Kidney epithelial cell (primary cell): ENCODE data around the gene OR8I2. TPM values are rescaled to one million over a fixed set of nuclear protein-coding genes. Genes with fewer than 3 reads are reported as not detected.
"Not testable (repeated sequence)": the region's sequence is repeated elsewhere in the genome, so short reads cannot be mapped to it uniquely, and the experiment has no call there.

Experiments used
- DNase-seq: peaks from one replicate; pipeline ENCODE4 v3.0.0-alpha.2; 2010; ENCODE audit warnings: low read depth
- H3K27me3 ChIP-seq: 2 replicates; pipeline ENCODE4 v1.6.0; 2011; ENCODE audit warnings: low read length; ENCODE audit not compliant: control insufficient read depth, insufficient read depth
- H3K36me3 ChIP-seq: 2 replicates; pipeline ENCODE4 v1.5.1; 2011; ENCODE audit warnings: low read length; ENCODE audit not compliant: control insufficient read depth, insufficient read depth
- H3K4me3 ChIP-seq: 2 replicates; pipeline ENCODE4 v1.5.1; 2011; ENCODE audit warnings: low read depth, mild to moderate bottlenecking, control low read depth, low read length
- total RNA-seq: library from RNA; depleted of rRNA; stranded (reverse); fragments of >200 nt; gene quantifications from 2 replicates; pipeline ENCODE4 v1.2.3, GENCODE V29; 2015
- TF ChIP-seq, protein P1 (sequence below): IDR thresholded peaks from 2 replicates; pipeline ENCODE4 v1.5.1; 2011; ENCODE audit warnings: mild to moderate bottlenecking, moderate library complexity, low read length, control low read depth, inconsistent platforms; ENCODE audit not compliant: insufficient read depth, poor library complexity, severe bottlenecking

Gene OR8I2
- total RNA-seq, 1 donor from 2014 or later: not detected

DNA sequence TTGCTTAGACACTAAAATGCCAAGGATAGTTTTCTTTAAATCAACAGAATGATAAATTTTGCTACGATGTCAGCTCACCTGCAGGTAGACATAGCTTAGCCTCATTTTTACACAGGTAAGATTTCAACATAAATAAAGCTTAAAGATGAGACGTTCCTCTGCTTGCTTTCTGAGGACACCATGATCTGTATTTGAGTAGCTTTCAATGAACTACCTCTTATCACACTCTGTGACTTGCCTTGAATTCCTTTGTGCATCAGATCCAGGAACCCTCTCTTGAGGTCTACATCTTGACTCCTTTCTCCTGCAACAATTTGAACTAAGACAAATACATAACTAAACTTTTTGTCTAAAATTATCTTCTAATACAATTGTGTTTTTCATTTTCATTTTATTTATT lies 26.1 kb upstream of the OR8I2 start:
- no peaks in the 10 kb centered on the region for H3K36me3 ChIP-seq
- TF ChIP-seq, protein P1, sequence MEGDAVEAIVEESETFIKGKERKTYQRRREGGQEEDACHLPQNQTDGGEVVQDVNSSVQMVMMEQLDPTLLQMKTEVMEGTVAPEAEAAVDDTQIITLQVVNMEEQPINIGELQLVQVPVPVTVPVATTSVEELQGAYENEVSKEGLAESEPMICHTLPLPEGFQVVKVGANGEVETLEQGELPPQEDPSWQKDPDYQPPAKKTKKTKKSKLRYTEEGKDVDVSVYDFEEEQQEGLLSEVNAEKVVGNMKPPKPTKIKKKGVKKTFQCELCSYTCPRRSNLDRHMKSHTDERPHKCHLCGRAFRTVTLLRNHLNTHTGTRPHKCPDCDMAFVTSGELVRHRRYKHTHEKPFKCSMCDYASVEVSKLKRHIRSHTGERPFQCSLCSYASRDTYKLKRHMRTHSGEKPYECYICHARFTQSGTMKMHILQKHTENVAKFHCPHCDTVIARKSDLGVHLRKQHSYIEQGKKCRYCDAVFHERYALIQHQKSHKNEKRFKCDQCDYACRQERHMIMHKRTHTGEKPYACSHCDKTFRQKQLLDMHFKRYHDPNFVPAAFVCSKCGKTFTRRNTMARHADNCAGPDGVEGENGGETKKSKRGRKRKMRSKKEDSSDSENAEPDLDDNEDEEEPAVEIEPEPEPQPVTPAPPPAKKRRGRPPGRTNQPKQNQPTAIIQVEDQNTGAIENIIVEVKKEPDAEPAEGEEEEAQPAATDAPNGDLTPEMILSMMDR: no peak
- H3K27me3 ChIP-seq: no peaks in the 10 kb centered on the region
- no peak for DNase-seq
- no peak overlapping the region for H3K4me3 ChIP-seq

- Histone ChIP-seq H3K27me3 (no peaks in the 10 kb centered on the region), H3K4me3 (no peak overlapping the region), H3K36me3 (no peaks in the 10 kb centered on the region)
- no peak for DNase-seq
- TF ChIP-seq, protein P1: no peak
These were observed 3.4 kb upstream of the OR8I2 start for GRCh38 chr11:56089697-56090096.

DNA sequence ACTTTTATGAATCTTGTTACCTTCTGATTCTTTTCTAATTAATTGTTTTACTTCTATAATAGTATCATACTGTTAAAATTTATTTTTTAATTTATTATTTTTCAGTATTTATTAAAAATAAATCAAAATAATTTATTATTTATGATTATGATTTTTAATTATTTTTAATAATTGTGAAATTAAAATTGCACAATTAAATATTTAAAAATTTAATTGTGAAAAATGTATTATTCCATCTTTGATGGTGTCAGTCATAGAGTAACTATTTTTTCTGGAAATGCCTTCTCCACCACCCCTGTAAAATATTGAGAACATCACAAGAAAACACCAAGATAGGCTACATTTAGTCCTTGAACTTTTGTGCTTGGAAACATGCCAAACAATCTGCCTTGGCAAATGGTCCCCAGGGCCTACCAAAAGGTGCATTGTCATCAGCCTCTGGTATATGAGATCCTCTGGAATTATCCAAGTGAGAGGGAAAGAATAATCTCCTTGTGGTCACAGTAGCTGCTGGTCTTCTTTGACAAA lies 10.2 kb downstream of the OR8I2 start, which contains the start of gene OR8H2:
OR8H2 (plus strand) TSS at position 478 of the 528 bp plus-strand sequence. CDS start 1,356 bp downstream, outside the sequence.
- TF ChIP-seq, protein P1: no peak
- H3K36me3 ChIP-seq: no peaks in the 10 kb centered on the region
- H3K4me3 ChIP-seq: no peak within 1 kb of the TSS
- no peak for DNase-seq
- no peaks in the 10 kb centered on the region for H3K27me3 ChIP-seq

DNA sequence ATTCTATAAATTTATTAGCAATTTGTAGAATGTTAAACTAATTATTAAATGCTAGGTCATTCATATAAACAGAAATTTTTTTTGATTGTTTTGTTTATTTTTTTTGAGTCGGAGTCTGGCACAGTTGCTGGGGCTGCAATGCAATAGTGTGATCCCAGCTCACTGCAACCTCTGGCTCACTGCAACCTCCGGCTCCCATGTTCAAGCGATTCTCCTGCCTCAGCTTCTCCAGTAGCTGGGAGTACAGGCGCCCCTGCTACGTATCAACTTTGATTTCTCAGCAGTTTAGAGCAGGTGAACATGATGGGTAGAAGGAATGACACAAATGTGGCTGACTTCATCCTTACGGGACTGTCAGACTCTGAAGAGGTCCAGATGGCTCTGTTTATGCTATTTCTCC lies 29.0 kb downstream of the OR8I2 start, which contains the start of gene OR8H3:
OR8H3 (plus strand) TSS at position 301 of the 400 bp plus-strand sequence; CDS start at position 301, 0 bp downstream.
- Histone ChIP-seq H3K27me3 (no peaks in the 10 kb centered on the region), H3K36me3 (no peaks in the 10 kb centered on the region), H3K4me3 (no peak within 1 kb of the TSS)
- DNase-seq: no peak
- TF ChIP-seq, protein P1: no peak

- TF ChIP-seq, protein P1: no peak
- H3K36me3 ChIP-seq: no peaks in the 10 kb centered on the region
- no peaks in the 10 kb centered on the region for H3K27me3 ChIP-seq
- no peak within 1 kb of the TSS for H3K4me3 ChIP-seq
- DNase-seq: no peak
These were observed 47.1 kb downstream of the OR8I2 start, which contains the start of gene OR8J3 for GRCh38 chr11:56140151-56140661. OR8J3 (minus strand) TSS chr11:56140201; CDS start chr11:56137718, 2,483 bp downstream.

GRCh38 chr11:56143681-56144080 lies 50.6 kb downstream of the OR8I2 start:
- not testable (repeated sequence) for H3K27me3 ChIP-seq, H3K36me3 ChIP-seq, H3K4me3 ChIP-seq, DNase-seq

Other genes starting within 250 kb of the OR8I2 start
- gene TRIM51, start 210.0 kb upstream of the OR8I2 start, total RNA-seq: not detected in 2 replicates
- not detected in 2 replicates for gene OR5W2, start 178.7 kb upstream of the OR8I2 start, total RNA-seq
- not detected in 2 replicates for gene OR5I1, start 156.9 kb upstream of the OR8I2 start, total RNA-seq
- not detected in 2 replicates for gene OR10AG1, start 123.4 kb upstream of the OR8I2 start, total RNA-seq
- gene OR5F1, start 98.7 kb upstream of the OR8I2 start, total RNA-seq: not detected in 2 replicates
- not detected in 2 replicates for gene OR5AS1, start 65.7 kb upstream of the OR8I2 start, total RNA-seq
- gene OR8H2, start 10.4 kb downstream of the OR8I2 start, total RNA-seq: not detected in 2 replicates
- gene OR8H3, start 29.1 kb downstream of the OR8I2 start, total RNA-seq: not detected in 2 replicates
- not detected in 2 replicates for gene OR8J3, start 46.9 kb downstream of the OR8I2 start, total RNA-seq
- gene OR8K5, start 67.0 kb downstream of the OR8I2 start, total RNA-seq: not detected in 2 replicates
- gene OR5J2, start 83.3 kb downstream of the OR8I2 start, total RNA-seq: not detected in 2 replicates
- gene OR5T2, start 140.9 kb downstream of the OR8I2 start, total RNA-seq: not detected in 2 replicates
- not detected in 2 replicates for gene OR5T3, start 158.9 kb downstream of the OR8I2 start, total RNA-seq
- gene OR5T1, start 180.8 kb downstream of the OR8I2 start, total RNA-seq: not detected in 2 replicates
- gene OR8H1, start 198.9 kb downstream of the OR8I2 start, total RNA-seq: not detected in 2 replicates
- not detected in 2 replicates for gene OR8K3, start 221.8 kb downstream of the OR8I2 start, total RNA-seq